GM12874 (cell line): ENCODE data around the gene PMF1.

Experiments used
- CTCF ChIP-seq: IDR thresholded peaks from 2 replicates; pipeline ENCODE4 v1.5.1; 2011; ENCODE audit warnings: low read depth, mild to moderate bottlenecking, control low read depth, low read length, moderate library complexity; ENCODE audit not compliant: insufficient read depth

PMF1 gene

GRCh38 chr1:156258859-156259258 is 46.1 kb downstream of the PMF1 start:
- TF ChIP-seq CTCF = no peak

GRCh38 chr1:156259805-156260204 is 47.0 kb downstream of the PMF1 start:
- no peak for TF ChIP-seq CTCF

- TF ChIP-seq CTCF = no peak
Measured at GRCh38 chr1:156260896-156261295, 48.1 kb downstream of the PMF1 start.

GRCh38 chr1:156262461-156263287 is 49.9 kb downstream of the PMF1 start:
- TF ChIP-seq CTCF = no peak

- no peak for TF ChIP-seq CTCF
Measured at GRCh38 chr1:156263288-156263655, 50.5 kb downstream of the PMF1 start.

GRCh38 chr1:156266051-156266450 is 53.2 kb downstream of the PMF1 start:
- no peak for TF ChIP-seq CTCF

- no peak for TF ChIP-seq CTCF
Measured at GRCh38 chr1:156268336-156268735, 55.5 kb downstream of the PMF1 start.
